Endothelial cell of umbilical vein (primary cell): Measurements from ENCODE around the gene NMNAT3. TPM values are rescaled to one million over a fixed set of nuclear protein-coding genes. Genes with fewer than 3 reads are reported as not detected.

Experiments used
- BruUV-seq: library from RNA; stranded (reverse); fragments of 400-500 nt; replicated peaks from 2 replicates; lab custom pipeline; 2021; lab: Mats Ljungman, UMichigan
- CTCF ChIA-PET: fragments of 300-600, 350-600 bp; sonication (Branson Sonifier 250); formaldehyde crosslinking; loops from one replicate; lab custom pipeline; 2021; ENCODE audit warnings: antibody characterized with exemption, inconsistent platforms; lab: Charles Lee
- POLR2A ChIA-PET: fragments of 300-600, 350-600 bp; sonication (Branson Sonifier 250); formaldehyde crosslinking; loops from one replicate; lab custom pipeline; 2021; ENCODE audit warnings: antibody characterized with exemption, inconsistent platforms; lab: Charles Lee
- DNase-seq: peaks from one replicate; pipeline ENCODE4 v3.0.0-alpha.2; 2011; ENCODE audit warnings: low read depth, low spot score
- FAIRE-seq: peaks from 2 replicates; lab custom pipeline; 2011; peaks lifted over from hg19 to GRCh38; lab: Jason Lieb, UNC
- H2AFZ ChIP-seq: 2 replicates; pipeline ENCODE4 v1.6.0; 2012; ENCODE audit warnings: low read depth, low read length, control low read depth, inconsistent platforms
- H3K27ac ChIP-seq: 2 replicates; pipeline ENCODE4 v1.5.1; 2011; ENCODE audit warnings: low read depth, mild to moderate bottlenecking, control low read depth, low read length, moderate library complexity; ENCODE audit not compliant: insufficient read depth
- H3K27me3 ChIP-seq, 2 experiments: 2 replicates each; pipeline versions ENCODE4 v1.6.0 to v1.6.1; 2011; ENCODE audit warnings: low read length in 2 of 2, mixed read lengths in 1 of 2; ENCODE audit not compliant: control insufficient read depth in 2 of 2, insufficient read depth in 2 of 2
- H3K36me3 ChIP-seq, 2 experiments: 2 replicates in 1 of 2; 3 replicates in 1 of 2; pipeline ENCODE4 v1.5.1; 2011; ENCODE audit warnings: low read length in 2 of 2, mild to moderate bottlenecking in 1 of 2, moderate library complexity in 1 of 2; ENCODE audit not compliant: control insufficient read depth in 2 of 2, insufficient read depth in 2 of 2; ENCODE audit errors: extremely low read depth in 1 of 2
- H3K4me1 ChIP-seq: 3 replicates; pipeline ENCODE4 v1.5.1; 2011; ENCODE audit warnings: mild to moderate bottlenecking, low read length; ENCODE audit not compliant: control insufficient read depth, insufficient read depth; ENCODE audit errors: extremely low read depth
- H3K4me2 ChIP-seq: 2 replicates; pipeline ENCODE4 v1.6.1; 2011; ENCODE audit warnings: low read length, control low read depth, mixed read lengths; ENCODE audit not compliant: insufficient read depth
- H3K4me3 ChIP-seq, 3 experiments: fragments of 200-600 bp in 1 of 3; sonication (generic), shearing (Covaris generic) in 1 of 3; replicated peaks in 1 of 3; 2 replicates each; pipeline ENCODE4 v1.5.1; 2011 to 2016; ENCODE audit warnings: control low read depth in 3 of 3, low read length in 3 of 3, mild to moderate bottlenecking in 2 of 3, inconsistent platforms in 1 of 3, low read depth in 1 of 3, moderate library complexity in 1 of 3; ENCODE audit not compliant: insufficient read depth in 1 of 3
- H3K79me2 ChIP-seq: 2 replicates; pipeline ENCODE4 v1.6.0; 2012; ENCODE audit warnings: low read length, inconsistent platforms; ENCODE audit not compliant: control insufficient read depth, insufficient read depth
- H3K9ac ChIP-seq: replicated peaks from 2 replicates; pipeline ENCODE3; 2011; ENCODE audit warnings: low read length, control low read depth; ENCODE audit not compliant: insufficient read depth; ENCODE audit errors: extremely low read depth
- H3K9me1 ChIP-seq: replicated peaks from 3 replicates; pipeline ENCODE4 v1.6.0; 2011; ENCODE audit warnings: mild to moderate bottlenecking, low read length; ENCODE audit not compliant: control insufficient read depth, insufficient read depth; ENCODE audit errors: extremely low read depth
- H3K9me3 ChIP-seq: replicated peaks from 2 replicates; pipeline ENCODE4 v1.5.1; 2012; ENCODE audit warnings: low read length, inconsistent platforms; ENCODE audit not compliant: control insufficient read depth, insufficient read depth
- H4K20me1 ChIP-seq: replicated peaks from 2 replicates; pipeline ENCODE3; 2011; ENCODE audit warnings: mild to moderate bottlenecking, low read length; ENCODE audit not compliant: control insufficient read depth, insufficient read depth; ENCODE audit errors: extremely low read depth
- EZH2 ChIP-seq: IDR thresholded peaks from 2 replicates; pipeline ENCODE4 v1.6.1; 2012; ENCODE audit warnings: borderline replicate concordance, low read depth, mild to moderate bottlenecking, moderate library complexity, low read length, inconsistent platforms; ENCODE audit not compliant: severe bottlenecking
- FOS ChIP-seq: IDR thresholded peaks from 2 replicates; pipeline ENCODE4 v1.6.1; 2011; ENCODE audit warnings: mild to moderate bottlenecking, low read length, moderate library complexity, borderline replicate concordance; ENCODE audit not compliant: insufficient read depth
- GATA2 ChIP-seq: IDR thresholded peaks from 2 replicates; pipeline ENCODE4 v1.7.0; 2011; ENCODE audit warnings: low read depth, mild to moderate bottlenecking, moderate library complexity, mixed read lengths, low read length; ENCODE audit not compliant: insufficient read length, insufficient read depth
- JUN ChIP-seq: IDR thresholded peaks from 2 replicates; pipeline ENCODE4 v1.6.1; 2011; ENCODE audit warnings: borderline replicate concordance, low read depth; ENCODE audit not compliant: insufficient read length, insufficient read depth
- MYC ChIP-seq: IDR thresholded peaks from one replicate; pipeline ENCODE4 v1.6.1; 2011; ENCODE audit warnings: mild to moderate bottlenecking, low read depth, low read length
- POLR2A ChIP-seq: IDR thresholded peaks from 2 replicates; pipeline ENCODE4 v1.6.1; 2012; ENCODE audit warnings: low read depth, mild to moderate bottlenecking, control low read depth, low read length
- POLR2AphosphoS5 ChIP-seq: IDR thresholded peaks from 2 replicates; pipeline ENCODE4 v1.6.1; 2012; ENCODE audit warnings: low read depth, mild to moderate bottlenecking, control low read depth, low read length, moderate library complexity; ENCODE audit not compliant: insufficient read depth
- dilution Hi-C: fragments of 300-500 bp; cut with MboI; formaldehyde crosslinking; loops from one replicate; pipeline ENCODE4 v1.15.0; 2019; ENCODE audit warnings: low sequenced_read_pairs; ENCODE audit not compliant: extremely low pct_ligation_motif_present
- intact Hi-C: fragments of 100-400 bp; cut with micrococcal nuclease; formaldehyde crosslinking; loops from one replicate; pipeline ENCODE4 v1.10.0; 2022
- polyA plus RNA-seq, 4 experiments: library from polyadenylated mRNA; depleted of rRNA in 3 of 4; stranded (reverse) in 3 of 4; unstranded in 1 of 4; fragments of >200 nt; gene quantifications; 2 replicates each; pipeline versions ENCODE4 v1.2.1 to v1.2.3, GENCODE V29; 2011 to 2012; ENCODE audit warnings: missing spikeins in 1 of 4
- total RNA-seq: library from RNA; stranded (reverse); gene quantifications from 2 replicates; pipeline ENCODE4 v1.2.3, GENCODE V29; 2021
- TF ChIP-seq, protein P1 (sequence below), 2 donors: IDR thresholded peaks; 1 replicate in 1 of 2; 2 replicates in 1 of 2; pipeline ENCODE4 v1.5.1; 2011; ENCODE audit warnings: low read length in 2 of 2, mild to moderate bottlenecking in 2 of 2, moderate library complexity in 2 of 2, control low read depth in 1 of 2, inconsistent platforms in 1 of 2, low read depth in 1 of 2; ENCODE audit not compliant: insufficient read depth in 1 of 2; ENCODE audit errors: extremely low read depth in 1 of 2
- TF ChIP-seq, protein P2 (sequence below): IDR thresholded peaks from 2 replicates; pipeline ENCODE4 v1.6.1; 2011; ENCODE audit not compliant: insufficient read depth, insufficient read length

The NMNAT3 gene
- total and polyA plus RNA-seq, 2 donors (not counting 3 experiments of a cell fraction or from before 2014, with no cell fraction given), result 0.59 to 0.60 TPM

DNA sequence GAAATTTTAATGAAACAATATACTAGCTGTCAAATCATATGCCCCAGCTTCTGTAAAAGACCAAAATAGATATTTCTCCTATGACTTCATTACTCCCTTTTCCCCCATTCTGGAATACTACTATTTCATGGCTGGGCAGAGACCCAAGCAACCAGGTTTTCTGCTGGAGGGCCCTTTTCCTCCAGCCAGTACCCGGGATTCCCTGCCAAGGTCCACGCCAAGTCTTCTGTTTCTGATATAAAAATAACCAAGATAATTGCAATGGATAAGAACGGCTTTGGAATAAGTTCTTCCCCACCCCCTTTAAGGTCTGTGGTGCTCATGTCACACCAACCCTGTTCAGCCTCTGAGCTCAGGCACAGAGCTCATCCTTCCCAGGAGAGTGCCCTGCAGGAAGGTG is 17.2 kb upstream of the NMNAT3 start:
- Histone ChIP-seq H2AFZ (no peak overlapping the region), H3K36me3 (no peaks in the 10 kb centered on the region), H3K4me1 (no peaks in the 10 kb centered on the region), H3K9ac (no peak overlapping the region), H3K27ac (no peak overlapping the region), H3K4me2 (no peak overlapping the region), H3K27me3 (no peaks in the 10 kb centered on the region), H3K79me2 (no peaks in the 10 kb centered on the region), H3K9me3 (no peaks in the 10 kb centered on the region), H3K4me3 (no peak overlapping the region), H3K9me1 (no peaks in the 10 kb centered on the region), H4K20me1 (no peaks in the 10 kb centered on the region)
- ChIA-PET POLR2A (no interaction called here), CTCF (no interaction called here)
- no peak for FAIRE-seq
- TF ChIP-seq POLR2A, result no peak
- TF ChIP-seq JUN, result no peak
- TF ChIP-seq GATA2, result no peak
- no peak for TF ChIP-seq EZH2
- TF ChIP-seq, protein P1, sequence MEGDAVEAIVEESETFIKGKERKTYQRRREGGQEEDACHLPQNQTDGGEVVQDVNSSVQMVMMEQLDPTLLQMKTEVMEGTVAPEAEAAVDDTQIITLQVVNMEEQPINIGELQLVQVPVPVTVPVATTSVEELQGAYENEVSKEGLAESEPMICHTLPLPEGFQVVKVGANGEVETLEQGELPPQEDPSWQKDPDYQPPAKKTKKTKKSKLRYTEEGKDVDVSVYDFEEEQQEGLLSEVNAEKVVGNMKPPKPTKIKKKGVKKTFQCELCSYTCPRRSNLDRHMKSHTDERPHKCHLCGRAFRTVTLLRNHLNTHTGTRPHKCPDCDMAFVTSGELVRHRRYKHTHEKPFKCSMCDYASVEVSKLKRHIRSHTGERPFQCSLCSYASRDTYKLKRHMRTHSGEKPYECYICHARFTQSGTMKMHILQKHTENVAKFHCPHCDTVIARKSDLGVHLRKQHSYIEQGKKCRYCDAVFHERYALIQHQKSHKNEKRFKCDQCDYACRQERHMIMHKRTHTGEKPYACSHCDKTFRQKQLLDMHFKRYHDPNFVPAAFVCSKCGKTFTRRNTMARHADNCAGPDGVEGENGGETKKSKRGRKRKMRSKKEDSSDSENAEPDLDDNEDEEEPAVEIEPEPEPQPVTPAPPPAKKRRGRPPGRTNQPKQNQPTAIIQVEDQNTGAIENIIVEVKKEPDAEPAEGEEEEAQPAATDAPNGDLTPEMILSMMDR (IDR thresholded peaks at IDR 0.05; ENCODE audit: extremely low read depth in 1 of 2, insufficient read depth in 1 of 2, low read depth in 1 of 2, low read length in 2 of 2), result no peak
- no peak for TF ChIP-seq FOS
- TF ChIP-seq MYC, result no peak
- TF ChIP-seq, protein P2, sequence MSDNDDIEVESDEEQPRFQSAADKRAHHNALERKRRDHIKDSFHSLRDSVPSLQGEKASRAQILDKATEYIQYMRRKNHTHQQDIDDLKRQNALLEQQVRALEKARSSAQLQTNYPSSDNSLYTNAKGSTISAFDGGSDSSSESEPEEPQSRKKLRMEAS, result no peak
- TF ChIP-seq POLR2AphosphoS5, result no peak
- dilution Hi-C loops, result no loop called here
- BruUV-seq, result no TSS peak
- intact Hi-C loops, result no loop called here
- DNase-seq, result no peak
